GM12892 (cell line): ENCODE measurements around the gene SLC30A9.

Source experiments
- POLR2A ChIP-seq: IDR thresholded peaks from 2 replicates; pipeline ENCODE4 v1.6.1; 2011; ENCODE audit warnings: low read depth, low read length, control low read depth
- POLR2AphosphoS5 ChIP-seq: IDR thresholded peaks from 2 replicates; pipeline ENCODE4 v1.6.1; 2011; ENCODE audit warnings: low read depth, low read length, control low read depth
- TAF1 ChIP-seq: IDR thresholded peaks from 2 replicates; pipeline ENCODE4 v1.6.1; 2011; ENCODE audit warnings: low read depth, mild to moderate bottlenecking, control low read depth, low read length, borderline replicate concordance

DNA sequence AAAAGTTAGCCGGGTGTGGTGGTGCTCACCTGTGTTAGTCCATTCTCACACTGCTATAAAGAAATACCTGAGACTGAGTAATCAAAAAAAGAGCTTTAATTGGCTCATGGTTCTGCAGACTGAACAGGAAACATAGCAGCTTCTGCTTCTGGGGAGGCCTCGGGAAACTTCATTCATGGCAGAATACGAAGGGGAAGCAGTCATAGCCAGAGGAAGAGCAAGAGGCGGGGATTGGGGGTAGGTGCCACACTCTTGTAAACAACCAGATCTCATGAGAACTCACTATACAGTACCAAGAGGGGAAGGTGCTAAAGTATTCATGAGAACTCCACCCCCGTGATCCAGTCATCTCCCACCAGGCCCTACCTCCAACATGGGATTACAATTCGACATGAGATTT is 98.1 kb downstream of the SLC30A9 start:
- TF ChIP-seq POLR2A (no peak), POLR2AphosphoS5 (no peak), TAF1 (no peak)
